Activated B cell treated with CpG ODN at 0.5 μM for 24 hours (primary cell): Measurements from ENCODE around the gene MBIP. TPM values are rescaled to one million over a fixed set of nuclear protein-coding genes. Genes with fewer than 3 reads are reported as not detected.

ENCODE experiments used
- ATAC-seq: fragments of 200-7000 bp; cut with Tn5 transposase; one replicate; pipeline ENCODE4 v1.10.0; 2021; ENCODE audit warnings: low read depth, mild to moderate bottlenecking, moderate library complexity
- CTCF ChIA-PET: fragments of 350-600 bp; sonication (Branson Sonifier 250); formaldehyde crosslinking; loops from one replicate; lab custom pipeline; 2021; ENCODE audit warnings: antibody characterized with exemption; lab: Charles Lee
- POLR2A ChIA-PET: fragments of 350-600 bp; sonication (Branson Sonifier 250); formaldehyde crosslinking; loops from one replicate; lab custom pipeline; 2021; ENCODE audit warnings: antibody characterized with exemption; lab: Charles Lee
- DNase-seq: peaks from one replicate; pipeline ENCODE4 v3.0.0; 2022
- H3K27ac Mint-ChIP-seq: one replicate; pipeline ENCODE4 v1.8.0; 2020; ENCODE audit warnings: mixed read lengths
- H3K27me3 Mint-ChIP-seq: one replicate; pipeline ENCODE4 v1.8.0; 2021; ENCODE audit warnings: mixed read lengths
- H3K36me3 Mint-ChIP-seq: one replicate; pipeline ENCODE4 v1.8.0; 2021; ENCODE audit warnings: low read depth, mixed read lengths
- H3K4me1 Mint-ChIP-seq: one replicate; pipeline ENCODE4 v1.8.0; 2021; ENCODE audit warnings: mixed read lengths
- H3K4me3 Mint-ChIP-seq: one replicate; pipeline ENCODE4 v1.8.0; 2020; ENCODE audit warnings: mild to moderate bottlenecking, mixed read lengths
- H3K9me3 Mint-ChIP-seq: one replicate; pipeline ENCODE4 v1.8.0; 2020; ENCODE audit warnings: mixed read lengths
- intact Hi-C: fragments of 100-400 bp; cut with micrococcal nuclease; formaldehyde crosslinking; loops from one replicate; pipeline ENCODE4 v1.15.1; 2024
- total RNA-seq: library from RNA; stranded (reverse); gene quantifications from 2 replicates; pipeline ENCODE4 v1.2.3, GENCODE V29; 2022
- TF ChIP-seq, protein P1 (sequence below): fragments of 200-600 bp; IDR thresholded peaks from one replicate; pipeline ENCODE4 v1.8.0; 2022; ENCODE audit warnings: antibody characterized with exemption, mild to moderate bottlenecking

MBIP gene
- total RNA-seq, 1 donor from 2014 or later, result 21.7 TPM

DNA sequence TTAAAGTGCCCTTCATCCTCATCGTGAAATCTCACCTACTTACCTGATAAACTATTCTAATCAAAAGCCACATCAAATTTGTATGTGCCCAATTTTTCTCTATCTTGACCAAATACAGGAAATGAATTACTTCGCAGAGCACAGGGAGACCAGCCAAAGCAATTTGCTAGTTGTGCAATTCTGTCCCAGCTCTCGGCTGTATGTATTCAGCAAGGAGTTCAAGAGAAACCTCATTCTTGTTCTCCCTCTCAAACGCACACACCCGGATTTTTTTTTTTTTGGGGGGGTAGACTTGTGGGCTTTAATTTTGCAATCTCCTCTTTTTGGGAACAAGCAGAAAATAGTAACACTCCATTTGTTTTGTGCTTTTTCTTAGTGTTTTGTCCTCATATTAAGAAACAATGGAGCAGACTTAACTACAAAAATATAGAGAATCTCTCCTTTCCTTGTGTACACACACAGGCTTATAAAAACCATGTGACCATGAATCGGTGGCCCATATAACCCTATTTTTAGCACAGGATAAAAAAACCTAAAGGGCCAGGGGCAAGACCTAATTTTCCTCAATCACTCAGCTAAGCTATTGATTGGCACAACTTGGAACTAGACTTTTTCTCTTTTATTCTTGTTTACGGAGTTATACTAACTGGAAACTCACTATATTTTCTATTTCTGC lies 64.2 kb downstream of the MBIP start:
- ATAC-seq (no peak), DNase-seq (no peak)
- TF ChIP-seq, protein P1, sequence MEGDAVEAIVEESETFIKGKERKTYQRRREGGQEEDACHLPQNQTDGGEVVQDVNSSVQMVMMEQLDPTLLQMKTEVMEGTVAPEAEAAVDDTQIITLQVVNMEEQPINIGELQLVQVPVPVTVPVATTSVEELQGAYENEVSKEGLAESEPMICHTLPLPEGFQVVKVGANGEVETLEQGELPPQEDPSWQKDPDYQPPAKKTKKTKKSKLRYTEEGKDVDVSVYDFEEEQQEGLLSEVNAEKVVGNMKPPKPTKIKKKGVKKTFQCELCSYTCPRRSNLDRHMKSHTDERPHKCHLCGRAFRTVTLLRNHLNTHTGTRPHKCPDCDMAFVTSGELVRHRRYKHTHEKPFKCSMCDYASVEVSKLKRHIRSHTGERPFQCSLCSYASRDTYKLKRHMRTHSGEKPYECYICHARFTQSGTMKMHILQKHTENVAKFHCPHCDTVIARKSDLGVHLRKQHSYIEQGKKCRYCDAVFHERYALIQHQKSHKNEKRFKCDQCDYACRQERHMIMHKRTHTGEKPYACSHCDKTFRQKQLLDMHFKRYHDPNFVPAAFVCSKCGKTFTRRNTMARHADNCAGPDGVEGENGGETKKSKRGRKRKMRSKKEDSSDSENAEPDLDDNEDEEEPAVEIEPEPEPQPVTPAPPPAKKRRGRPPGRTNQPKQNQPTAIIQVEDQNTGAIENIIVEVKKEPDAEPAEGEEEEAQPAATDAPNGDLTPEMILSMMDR, result no peak
- Mint-ChIP-seq H3K4me3 (no peak overlapping the region), H3K36me3 (no peaks in the 10 kb centered on the region), H3K27ac (no peak overlapping the region), H3K4me1 (no peaks in the 10 kb centered on the region), H3K9me3 (no peaks in the 10 kb centered on the region), H3K27me3 (peaks cover 5% of the 10 kb centered on the region)
- ChIA-PET POLR2A (no interaction called here), CTCF (no interaction called here)
- intact Hi-C loops, result no loop called here

DNA sequence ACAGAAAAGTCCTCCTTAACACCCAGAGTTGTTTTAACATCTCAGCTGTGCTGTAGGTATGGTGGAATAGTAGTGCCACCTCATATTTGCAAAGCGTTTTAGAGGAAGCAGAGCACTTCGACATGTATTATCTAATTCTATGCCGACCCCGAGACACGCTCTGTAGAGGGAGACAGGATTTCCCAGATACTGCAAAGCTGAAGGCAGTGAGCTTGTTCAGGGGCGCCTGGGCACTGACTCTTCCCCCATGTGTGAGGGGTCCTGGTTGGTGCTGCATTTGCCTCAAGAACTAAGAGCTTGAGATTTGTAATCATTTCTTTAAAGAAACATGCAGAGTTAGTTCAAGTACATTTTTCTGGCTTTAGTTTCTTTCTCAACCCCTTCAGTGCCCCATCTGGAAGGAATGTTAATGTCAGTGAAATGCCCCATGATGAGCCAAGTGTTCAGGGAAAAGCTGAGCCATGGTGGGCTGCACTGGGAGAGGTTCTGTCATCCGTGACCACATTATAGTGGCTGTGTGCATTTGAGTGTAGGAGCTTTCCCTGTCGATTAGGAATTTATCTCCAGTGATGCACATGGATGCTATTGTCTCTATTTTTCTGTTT lies 66.3 kb downstream of the MBIP start:
- intact Hi-C loops, result no loop called here
- H3K27ac Mint-ChIP-seq, result no peak overlapping the region
- H3K27me3 Mint-ChIP-seq, result peaks cover 3% of the 10 kb centered on the region
- no peak for ATAC-seq
- peaks cover 3% of the 10 kb centered on the region for H3K9me3 Mint-ChIP-seq
- TF ChIP-seq, protein P1, result no peak
- no peak overlapping the region for H3K4me3 Mint-ChIP-seq
- CTCF ChIA-PET, result no interaction called here
- POLR2A ChIA-PET, result no interaction called here
- no peaks in the 10 kb centered on the region for H3K36me3 Mint-ChIP-seq
- H3K4me1 Mint-ChIP-seq, result no peaks in the 10 kb centered on the region
- DNase-seq, result no peak

Other genes with a start within 250 kb of the MBIP start
- not detected in 2 replicates for gene PTCSC3, start 143.9 kb downstream of the MBIP start, total RNA-seq
- not detected in 2 replicates for gene NKX2-1, start 199.6 kb upstream of the MBIP start, total RNA-seq